HG02798 (cell line): ENCODE data around the gene TMOD1.

Experiments used
- ATAC-seq: cut with Tn5 transposase; IDR thresholded peaks from one replicate; pipeline ENCODE4 v1.9.1; 2021; ENCODE audit warnings: mild to moderate bottlenecking; ENCODE audit not compliant: unreplicated experiment, poor library complexity

The TMOD1 gene

GRCh38 chr9:97515662-97516061 is 14.2 kb downstream of the TMOD1 start:
- no peak for ATAC-seq

DNA sequence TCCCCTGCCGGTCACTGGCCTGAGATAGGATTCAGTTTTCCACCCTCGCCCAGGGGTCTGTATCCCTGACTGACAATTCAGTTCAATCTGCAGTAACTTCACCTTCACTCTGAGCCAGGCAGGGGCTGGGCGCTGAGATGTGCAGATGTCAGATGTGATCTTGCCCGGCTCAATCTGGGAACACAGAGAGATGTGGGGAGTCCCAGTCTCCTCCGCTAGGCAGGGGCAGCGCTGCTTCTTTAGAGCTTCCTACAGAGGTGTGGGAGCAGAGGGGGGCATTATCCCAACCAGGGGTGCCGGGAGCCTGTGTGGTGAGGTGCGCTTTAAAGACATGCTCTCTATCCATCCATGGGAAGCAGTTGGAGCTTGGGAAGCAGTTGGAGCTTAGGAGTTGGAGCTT is 14.6 kb downstream of the TMOD1 start:
- no peak for ATAC-seq

DNA sequence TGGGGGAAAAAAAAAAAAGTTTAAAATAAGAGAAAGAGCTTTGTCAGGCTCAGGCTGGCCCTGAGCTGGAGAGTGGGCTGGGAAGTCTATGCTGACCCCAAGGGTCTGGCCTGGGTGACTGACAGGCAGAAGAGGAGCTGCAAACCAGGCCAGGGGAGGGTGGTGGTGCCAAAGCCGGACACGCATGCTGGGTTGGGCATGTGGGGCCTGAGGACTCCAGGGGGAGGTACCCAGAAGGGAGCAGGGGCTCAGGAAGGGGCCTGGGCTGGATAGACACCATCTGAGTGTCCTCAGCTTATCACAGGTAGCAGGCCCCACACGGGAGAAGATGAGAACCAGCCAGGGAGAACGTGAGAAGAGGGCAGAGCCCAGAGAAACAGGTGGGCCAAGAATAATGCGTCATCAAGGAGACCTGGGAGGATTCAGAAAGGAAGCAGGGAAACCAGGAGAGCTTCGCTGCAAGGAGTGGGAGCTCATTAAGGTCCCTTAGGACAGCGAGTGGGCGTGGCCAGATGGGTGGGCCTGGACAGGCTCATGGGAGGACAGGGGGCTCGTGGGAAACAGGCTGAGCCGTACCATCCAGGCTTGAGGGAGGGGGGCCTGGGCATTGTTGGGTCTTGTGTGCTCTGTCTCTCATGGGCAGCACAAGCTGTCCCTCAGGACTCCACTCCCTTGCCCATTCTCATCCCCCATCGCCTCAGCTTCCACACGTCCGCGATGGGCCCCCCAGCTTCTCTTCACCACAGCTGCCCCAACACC is 16.0 kb downstream of the TMOD1 start:
- no peak for ATAC-seq

DNA sequence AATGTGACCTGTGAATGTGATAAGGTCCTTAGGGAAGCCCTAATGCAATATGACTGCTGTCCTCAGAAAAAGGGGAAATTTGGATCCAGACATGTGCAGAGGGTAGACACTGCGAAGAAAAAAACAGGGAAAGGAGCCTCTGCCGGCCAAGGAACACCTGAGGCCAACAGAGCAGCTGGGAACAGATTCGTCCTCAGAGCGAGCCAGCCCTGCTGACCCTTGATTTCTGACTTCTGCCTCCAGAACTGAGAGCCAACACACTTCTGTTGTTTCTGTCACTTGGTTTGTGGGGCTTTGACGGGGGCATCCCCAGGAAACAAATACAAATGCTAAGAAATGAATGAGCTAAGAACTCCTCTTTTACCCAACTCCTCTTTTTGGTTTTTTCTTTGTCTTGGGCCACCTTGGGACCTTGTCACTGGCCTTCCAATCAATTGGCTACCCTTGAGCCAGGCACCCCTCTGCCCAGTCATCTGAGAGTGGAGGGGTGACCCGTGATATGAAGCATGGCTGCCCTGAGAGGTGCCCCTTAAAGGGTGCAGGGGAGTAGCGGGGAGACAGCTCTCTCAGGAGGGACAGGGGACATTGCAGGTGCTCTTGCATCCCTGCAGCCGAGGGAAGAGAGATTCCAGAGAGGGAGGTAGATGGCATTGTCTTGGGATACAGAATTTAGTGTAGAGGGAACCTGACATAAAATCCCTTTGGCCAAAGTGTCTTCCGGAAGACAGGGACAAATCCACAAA is 16.9 kb downstream of the TMOD1 start:
- ATAC-seq = no peak

GRCh38 chr9:97518909-97519307 is 17.4 kb downstream of the TMOD1 start:
- ATAC-seq = no peak

DNA sequence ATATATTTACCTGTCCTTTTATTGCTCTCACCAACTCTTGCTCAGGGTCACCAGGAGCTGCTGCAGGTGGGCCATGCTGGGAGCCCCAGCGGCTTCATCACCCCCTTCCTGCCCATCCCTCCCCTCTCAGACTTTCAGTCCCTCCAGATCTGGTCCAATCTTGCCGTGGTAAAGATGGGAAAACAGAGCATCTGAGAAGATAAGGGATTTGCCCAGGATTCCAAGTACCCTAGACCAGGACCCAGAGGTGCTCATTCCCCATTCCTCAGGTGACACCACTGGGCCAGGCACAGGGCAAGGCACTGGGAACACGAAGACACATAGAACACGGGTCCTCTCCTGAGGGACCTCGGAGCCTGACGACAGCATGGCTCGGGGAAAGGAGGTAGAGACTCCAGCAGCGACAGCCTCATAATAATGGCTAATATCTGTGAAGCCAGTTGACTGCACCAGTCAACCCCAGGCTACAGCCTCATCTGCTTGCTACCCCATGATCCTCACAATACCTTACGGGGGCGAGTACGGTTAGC is 18.0 kb downstream of the TMOD1 start:
- no peak for ATAC-seq

- no peak for ATAC-seq
Measured at GRCh38 chr9:97521576-97522333, 20.3 kb downstream of the TMOD1 start.

- no peak for ATAC-seq
Measured at GRCh38 chr9:97524424-97524823, 23.0 kb downstream of the TMOD1 start.

DNA sequence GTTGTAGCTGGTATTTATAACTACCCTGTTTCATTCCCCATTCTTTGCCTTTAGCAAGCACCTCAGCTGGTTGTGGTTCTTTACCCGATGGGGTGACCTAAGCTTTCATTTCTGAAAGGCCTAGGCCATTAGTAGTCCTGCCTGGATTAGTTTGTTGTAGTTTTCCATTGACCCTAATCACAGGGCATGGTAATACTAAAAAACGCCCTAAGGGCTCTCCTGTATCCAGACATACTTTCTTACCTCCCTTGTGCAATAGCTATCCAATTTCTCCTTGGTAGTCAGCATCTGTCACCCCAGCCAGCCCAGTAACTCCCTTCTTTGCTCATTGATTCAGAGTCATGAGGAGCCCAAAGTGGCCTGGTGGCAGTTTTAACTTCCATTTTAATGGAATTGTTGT is 24.0 kb downstream of the TMOD1 start:
- ATAC-seq = no peak

- no peak for ATAC-seq
Measured at GRCh38 chr9:97526895-97527575, 25.6 kb downstream of the TMOD1 start.

GRCh38 chr9:97527626-97528528 is 26.4 kb downstream of the TMOD1 start:
- ATAC-seq = peak; percentile 16

DNA sequence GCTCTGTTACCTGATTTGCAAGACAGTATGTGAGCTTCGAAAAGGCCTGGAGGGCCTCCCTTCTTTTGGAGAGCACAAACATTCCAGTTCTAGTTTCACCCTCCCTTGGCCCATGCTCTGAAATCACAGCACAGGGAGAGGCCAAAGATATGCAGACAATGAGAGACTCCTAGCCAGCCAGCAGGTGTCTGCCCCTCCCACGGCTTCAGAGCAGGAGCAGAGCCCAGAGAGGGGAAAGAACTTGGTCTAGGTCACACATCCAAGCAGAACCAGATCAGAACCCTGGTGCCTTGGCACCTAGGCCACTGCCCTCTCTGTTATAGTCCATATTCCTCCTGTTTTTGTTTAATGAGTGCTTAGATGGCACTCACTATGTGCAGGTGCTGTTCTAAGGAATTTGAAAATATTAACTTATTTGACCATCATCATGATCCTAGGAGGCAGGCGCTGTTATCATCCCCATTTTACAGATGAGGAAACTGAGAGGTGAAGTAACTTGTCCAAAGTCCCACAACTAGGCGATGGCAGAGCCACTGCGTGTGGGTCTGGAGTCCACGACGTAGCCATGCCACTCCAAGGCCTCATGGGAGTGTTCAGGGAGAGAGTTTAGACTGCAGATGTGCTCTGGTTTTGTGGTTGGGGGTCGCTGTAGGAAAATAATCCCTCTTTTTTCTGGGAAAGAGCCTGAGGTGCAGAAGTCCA is 27.2 kb downstream of the TMOD1 start:
- ATAC-seq = peak; percentile 31

- peak; percentile 76 for ATAC-seq
Measured at GRCh38 chr9:97529363-97530076, 28.1 kb downstream of the TMOD1 start.

GRCh38 chr9:97531888-97532376 is 30.5 kb downstream of the TMOD1 start:
- no peak for ATAC-seq

DNA sequence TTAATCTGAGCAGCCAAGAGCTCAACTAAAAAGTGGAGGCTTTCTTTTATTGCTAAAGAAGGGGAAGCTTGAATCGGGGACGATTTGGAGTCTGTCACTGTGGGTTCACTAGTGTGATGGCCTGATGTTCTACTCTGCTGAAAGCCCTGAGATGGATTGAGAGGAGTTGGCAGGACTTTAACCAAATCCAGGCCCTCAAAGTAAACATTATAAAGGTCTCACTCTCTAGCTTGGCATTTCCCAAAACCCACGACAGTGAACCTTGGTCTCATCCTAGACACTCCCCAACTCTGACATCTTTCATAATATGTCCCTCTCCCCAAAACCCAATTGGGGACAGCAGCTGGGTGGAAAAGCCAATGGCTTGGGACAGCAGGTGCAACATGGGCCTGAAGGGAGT is 32.7 kb downstream of the TMOD1 start:
- ATAC-seq = no peak

GRCh38 chr9:97534961-97535594 is 33.6 kb downstream of the TMOD1 start:
- ATAC-seq = no peak

- no peak for ATAC-seq
Measured at GRCh38 chr9:97535771-97536170, 34.3 kb downstream of the TMOD1 start.
